HG03060 (cell line): Measurements from ENCODE around the gene RAB5IF.
"Not testable (repeated sequence)": the region's sequence is repeated elsewhere in the genome, so short reads cannot be mapped to it uniquely, and the experiment has no call there.

Source experiments
- ATAC-seq: cut with Tn5 transposase; IDR thresholded peaks from one replicate; pipeline ENCODE4 v1.9.1; 2021; ENCODE audit warnings: low read depth, moderate number of reproducible peaks; ENCODE audit not compliant: unreplicated experiment

RAB5IF gene

DNA sequence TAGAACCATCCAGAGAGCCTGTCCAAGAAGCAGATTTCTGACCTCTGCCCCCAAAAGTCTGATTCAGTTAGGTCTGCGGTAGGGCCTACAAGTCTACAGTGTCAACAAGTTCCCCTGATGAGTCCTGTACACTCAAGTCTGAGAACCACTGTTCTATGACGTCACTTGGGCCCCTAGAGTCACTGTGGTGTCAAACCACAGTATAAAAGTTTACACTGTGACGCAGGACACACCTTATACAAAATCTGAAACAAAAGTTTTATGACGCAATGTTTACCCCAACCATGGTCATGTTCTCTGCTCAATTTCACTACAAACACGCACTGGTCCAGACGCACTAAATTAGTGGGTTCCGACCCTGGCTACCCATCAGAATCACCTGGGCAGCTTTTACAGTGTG is 22.5 kb downstream of the RAB5IF start:
- no peak for ATAC-seq

DNA sequence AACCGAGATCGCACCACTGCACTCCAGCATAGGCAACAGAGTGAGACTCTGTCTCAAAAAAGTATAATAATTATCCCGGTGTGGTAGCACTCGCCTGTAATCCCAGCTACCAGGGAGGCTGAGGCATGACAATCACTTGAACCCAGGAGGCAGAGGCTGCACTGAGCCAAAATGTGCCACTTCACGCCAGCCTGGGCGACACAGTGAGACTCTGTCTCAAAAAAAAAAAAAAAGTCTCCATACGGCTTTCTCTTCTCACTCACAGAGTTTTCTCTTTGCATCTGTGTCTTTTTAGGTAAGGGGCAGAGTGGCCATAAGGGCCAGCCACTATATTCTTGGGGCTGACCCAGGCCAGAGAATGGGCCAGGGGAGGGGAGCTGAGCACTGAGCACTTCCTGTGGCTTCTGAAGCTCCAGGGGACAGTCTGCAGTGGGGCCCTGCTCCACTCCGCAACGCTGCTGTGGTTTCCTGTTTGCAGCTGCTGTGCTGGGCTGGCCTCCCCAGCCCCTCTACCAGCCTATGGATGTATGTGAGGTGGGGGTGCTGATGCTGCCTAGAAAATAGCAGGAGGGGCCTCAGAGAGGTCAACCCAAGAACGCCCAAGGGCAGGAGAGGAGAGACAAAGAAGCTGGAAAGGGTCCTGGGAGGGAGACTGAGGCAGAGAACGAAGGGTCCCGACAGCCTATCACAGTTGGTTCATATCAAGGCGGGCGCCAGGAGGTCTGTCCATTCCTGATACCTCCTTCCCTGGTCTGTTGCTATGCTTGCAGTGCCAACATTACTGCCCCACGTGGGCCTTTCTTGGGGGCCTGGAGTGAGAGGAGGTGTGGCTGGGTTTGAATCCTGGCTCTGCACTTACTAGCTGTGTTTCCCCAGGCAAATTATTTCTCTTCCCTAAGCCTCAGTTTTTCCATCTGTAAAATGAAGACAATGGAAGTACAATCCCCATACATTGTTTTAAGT is 24.4 kb downstream of the RAB5IF start:
- no peak for ATAC-seq

DNA sequence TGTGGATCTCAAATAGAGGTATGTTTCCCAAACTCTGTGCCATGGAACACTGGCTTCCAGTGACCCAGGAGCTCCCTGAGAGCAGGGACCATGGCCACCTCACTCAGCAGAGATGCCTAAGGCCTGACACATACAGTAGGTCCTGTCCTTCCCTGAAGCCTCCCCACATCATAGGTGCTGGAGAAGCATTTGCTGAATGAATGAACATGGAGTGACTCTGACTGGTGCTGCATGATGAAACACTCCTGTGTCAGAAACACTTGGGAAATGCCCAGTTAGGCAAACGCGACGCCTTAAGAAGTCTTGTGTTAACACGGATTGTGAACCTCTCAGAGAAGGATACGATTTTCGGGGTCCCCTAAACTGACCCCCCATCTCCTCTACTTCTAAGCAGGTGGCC is 26.1 kb downstream of the RAB5IF start:
- no peak for ATAC-seq

DNA sequence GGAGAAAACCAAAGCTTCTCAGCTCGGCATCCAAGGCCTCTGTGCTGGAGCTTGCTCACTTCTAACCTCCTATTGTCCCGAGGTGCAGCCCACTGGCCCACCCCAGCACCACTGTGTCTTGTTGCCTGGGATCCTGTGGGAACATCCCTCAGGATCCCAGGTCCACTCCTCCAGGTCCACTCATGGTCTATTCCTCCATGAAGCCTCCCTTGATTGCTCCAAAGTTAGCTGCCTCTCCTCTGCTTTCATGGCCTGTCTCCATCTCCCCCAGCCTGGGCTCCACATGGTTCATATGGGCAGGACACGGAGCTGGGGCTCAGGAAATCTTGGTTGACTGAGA is 26.5 kb downstream of the RAB5IF start:
- no peak for ATAC-seq

DNA sequence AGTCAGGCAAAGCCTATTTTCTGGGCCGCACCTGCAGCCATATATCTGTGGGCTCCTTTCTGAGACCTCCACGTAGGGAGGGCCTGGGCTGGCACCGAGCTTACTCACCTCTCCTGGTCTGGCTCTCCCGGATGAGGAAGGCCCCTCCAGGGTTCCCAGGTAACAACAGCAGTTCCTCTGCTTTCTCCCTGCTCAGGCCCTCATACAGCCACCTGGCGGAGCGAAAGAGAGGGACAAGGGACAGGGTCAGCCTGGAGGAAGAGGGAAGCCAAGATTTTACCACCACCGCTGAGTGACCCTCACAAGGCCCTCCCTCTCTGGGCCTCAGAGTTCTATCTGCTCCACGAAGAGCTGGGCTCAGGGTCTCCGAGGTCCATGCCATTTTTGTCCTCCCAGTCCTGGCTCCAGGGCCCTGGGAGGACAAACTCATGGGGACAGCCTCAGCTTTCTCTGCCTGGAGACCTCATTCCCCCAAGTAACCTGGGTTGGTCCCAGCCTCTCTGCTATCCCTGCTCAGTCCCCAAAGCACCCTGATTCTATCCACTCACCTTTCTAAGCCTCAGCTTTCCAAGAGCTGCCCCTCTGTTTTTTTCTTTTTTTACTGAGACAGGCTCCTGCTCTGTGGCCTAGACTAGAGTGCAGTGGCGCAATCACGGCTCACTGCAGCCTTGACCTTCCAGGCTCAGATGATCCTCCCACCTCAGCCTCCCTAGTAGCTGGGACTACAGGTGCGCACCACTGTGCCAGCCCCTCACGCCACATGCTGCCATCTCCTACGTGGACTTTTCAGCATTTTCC is 27.1 kb downstream of the RAB5IF start:
- ATAC-seq: no peak

DNA sequence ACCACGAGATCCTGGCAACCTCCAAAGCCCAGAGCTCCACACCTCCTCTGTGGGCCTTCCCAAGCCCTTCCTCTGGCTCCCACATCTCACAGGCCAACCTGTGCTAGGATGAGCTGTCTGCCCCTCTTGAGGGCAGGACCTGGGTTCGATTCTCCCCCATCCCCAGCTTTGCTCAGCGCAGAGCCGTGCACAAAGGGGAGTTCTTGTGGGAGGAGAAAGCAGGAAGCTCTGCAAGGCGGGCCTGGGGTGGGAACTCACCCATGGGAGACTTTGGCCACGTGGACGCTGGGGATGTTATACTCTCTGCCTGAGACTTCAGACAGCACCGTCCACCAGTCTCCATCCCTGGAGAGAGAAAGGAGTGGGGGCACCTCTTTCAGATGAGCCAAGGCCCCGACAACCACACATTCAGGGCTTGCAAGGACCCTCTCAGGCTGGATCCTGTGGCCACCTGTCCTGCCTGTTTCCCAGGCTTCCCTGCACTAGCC is 27.8 kb downstream of the RAB5IF start:
- no peak for ATAC-seq

DNA sequence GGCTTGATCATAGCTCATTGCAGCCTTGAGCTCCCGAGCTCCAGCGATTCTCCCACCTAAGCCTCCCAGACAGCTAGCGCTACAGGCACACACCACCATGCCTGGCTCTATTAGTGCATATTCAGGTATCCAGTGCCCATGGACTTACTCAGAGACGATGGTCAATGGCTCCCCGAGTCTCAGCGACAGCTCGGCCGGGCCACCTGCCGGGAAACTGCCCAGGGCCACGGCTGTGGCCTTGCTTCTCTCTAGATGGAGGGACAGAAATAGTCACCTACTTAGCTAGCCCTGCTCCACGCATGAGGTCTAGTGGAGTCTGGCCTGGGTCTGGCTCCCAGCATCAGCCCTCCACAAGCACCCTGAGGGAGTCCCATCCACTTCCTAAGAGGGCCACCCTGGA is 28.8 kb downstream of the RAB5IF start:
- ATAC-seq: no peak

DNA sequence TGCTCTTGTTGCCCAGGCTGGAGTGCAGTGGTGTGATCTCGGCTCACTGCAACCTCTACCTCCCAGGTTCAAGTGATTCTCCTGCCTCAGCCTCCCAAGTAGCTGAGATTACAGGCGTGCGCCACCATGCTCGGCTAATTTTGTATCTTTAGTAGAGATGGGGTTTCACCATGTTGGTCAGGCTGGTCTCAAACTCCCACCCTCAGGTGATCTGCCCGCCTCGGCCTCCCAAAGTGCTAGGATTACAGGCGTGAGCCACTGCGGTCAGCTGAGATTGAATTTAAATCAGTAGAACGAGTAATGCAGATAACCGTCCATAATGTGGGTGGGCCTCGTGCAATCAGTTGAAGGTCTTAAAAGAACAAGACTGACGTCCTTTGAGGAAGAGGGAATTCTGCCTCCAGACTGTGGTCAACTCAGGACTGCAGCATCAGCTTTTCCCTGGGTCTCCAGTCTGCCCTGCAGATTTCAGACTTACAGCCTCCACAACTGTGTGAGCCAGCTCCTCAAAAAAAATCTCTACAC is 33.4 kb downstream of the RAB5IF start:
- ATAC-seq: not testable (repeated sequence)

DNA sequence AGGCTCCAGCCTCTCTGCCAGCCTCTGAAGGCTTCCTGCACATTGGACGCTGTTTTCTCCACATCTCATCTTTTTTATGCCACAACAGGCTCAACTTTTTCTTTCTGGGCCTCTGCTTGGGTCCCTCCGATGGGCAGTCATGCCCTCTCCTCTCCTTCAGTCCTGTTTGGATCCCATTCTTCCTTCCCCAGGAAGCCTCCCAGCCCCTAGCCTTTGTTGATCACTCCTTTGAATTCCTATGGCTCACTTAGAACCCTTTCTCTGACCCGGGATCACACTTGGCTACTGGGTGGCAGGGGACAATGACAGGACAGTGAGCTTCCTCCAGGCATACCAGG is 35.9 kb downstream of the RAB5IF start:
- ATAC-seq: no peak

DNA sequence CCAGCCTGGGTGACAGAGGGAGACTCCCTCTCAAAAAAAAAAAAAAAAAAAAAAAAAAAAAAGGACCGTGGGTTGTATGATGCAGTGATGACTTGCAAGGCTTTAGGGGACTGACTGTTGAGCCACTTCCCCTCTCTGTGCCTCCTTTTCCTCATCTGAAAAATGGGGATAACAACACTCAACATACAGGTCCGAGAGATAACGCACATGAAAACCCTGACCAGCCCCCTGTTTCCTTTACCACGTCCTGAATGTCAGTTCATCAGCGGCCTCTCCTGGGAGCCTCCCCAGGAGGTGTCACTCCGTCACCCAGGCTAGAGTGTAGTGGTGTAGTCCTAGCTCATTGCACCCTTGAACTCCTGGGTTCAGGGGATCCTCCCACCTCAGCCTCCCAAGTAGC is 36.6 kb downstream of the RAB5IF start:
- ATAC-seq: no peak

DNA sequence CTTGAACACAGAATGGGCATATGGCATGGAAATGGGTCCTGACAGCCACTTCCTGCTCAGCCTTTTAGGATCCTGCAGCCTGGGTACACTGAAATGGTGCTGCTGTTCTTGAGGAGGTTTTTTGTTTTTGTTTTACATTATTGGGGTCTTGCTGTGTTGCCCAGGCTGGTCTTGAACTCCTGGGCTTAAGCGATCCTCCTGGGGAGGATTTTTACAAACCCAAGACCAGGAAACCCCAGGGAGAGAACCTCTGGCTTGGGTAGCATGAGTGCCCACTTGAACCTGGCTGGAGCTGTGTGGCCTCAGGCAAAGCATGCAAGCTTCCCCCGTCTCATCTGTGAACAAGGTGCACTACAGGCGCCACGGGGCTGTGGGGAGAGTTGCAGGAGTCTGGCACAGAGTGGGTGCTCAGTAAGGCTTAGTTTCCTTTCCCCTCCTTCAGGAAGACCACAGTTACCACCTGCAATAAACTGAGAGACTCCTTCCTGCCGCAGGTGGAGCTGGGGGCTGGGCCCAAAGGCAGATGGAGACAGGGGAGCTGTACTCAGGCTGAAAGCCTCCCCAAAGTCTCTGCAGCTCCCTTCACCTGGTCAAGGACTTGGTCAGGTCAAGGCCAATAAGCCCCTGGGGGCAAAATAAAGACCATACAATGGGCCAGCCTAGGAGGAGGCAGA is 38.6 kb downstream of the RAB5IF start:
- ATAC-seq: no peak

DNA sequence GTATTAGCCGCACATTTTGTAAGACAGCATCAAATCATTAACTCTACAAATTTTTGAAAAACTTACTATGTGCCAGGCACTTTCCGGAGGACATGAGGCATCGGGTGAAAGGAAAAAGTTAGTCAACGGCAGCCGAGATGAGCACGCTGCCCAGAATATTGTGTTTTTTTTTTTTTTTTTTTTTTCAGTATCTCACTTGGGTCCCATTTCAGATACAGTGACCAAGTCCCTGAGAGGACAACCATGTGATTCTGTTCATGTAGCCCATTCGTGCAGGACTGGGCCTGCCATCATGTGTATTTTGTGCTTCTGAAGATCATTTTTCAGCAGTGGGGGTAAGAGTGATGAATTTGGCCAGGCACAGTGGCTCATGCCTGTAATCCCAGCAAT is 39.1 kb downstream of the RAB5IF start:
- ATAC-seq: no peak

DNA sequence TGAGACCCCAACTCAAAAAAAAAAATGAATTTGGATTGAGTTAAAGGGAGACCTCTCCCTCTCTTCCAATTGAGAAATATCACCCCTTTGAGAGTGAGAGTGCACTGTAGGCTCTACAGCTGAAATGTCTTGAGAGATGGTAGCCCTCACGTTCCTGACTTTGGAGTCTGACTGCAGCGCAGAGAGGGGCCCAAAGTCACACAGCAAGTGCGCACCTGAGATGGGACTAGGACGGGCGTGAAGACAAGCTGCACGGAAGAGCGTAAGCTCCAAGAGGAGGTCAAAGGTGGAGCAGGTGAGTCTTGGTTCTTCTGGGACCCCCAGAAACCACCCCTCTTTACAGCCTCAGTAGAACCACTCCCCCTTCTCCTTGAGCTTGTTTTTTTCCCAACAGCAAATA is 39.8 kb downstream of the RAB5IF start:
- no peak for ATAC-seq

DNA sequence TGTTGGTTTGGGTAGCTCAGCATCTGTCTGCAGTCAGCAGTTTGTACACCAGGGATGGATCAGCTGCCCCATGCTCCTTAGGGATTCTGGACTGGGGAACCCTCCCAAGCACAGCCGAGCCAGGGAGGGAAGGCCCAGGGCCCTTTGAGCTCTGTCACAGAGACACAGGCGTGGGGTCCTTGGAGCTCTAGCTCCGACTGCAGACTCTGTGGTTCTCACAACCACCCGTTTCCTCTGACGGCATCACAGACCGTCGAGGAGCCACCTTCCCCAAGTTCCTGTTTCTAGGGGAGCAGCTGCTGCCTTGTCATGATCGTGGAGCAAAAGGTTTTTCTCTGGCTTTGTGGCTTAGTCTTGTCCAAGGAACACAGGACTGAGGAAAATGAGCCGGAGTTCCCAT is 40.4 kb downstream of the RAB5IF start, which contains the start of gene SLA2:
Gene SLA2 (minus strand): TSS at position 199 of the 400 bp plus-strand sequence. CDS start 4,861 bp downstream, outside the sequence.
- ATAC-seq: no peak

DNA sequence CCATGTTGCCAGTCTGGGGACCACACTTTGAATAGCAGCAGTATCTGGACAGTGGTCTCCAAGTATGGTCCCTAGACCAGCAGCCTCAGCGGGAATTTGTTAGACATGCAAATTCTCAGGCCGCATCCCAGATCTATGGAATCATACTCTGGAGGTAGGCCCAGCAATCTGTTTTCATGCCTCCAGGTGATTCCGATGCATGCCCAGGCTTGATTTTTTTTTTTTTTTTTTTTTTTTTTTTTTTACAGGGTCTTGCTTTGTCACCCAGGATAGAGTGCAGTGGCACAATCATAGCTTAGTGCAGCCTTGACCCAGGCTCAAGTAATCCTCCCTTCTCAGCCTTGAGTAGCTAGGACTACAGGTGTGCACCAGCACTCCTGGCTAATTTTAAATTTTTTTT is 41.1 kb downstream of the RAB5IF start:
- ATAC-seq: no peak

DNA sequence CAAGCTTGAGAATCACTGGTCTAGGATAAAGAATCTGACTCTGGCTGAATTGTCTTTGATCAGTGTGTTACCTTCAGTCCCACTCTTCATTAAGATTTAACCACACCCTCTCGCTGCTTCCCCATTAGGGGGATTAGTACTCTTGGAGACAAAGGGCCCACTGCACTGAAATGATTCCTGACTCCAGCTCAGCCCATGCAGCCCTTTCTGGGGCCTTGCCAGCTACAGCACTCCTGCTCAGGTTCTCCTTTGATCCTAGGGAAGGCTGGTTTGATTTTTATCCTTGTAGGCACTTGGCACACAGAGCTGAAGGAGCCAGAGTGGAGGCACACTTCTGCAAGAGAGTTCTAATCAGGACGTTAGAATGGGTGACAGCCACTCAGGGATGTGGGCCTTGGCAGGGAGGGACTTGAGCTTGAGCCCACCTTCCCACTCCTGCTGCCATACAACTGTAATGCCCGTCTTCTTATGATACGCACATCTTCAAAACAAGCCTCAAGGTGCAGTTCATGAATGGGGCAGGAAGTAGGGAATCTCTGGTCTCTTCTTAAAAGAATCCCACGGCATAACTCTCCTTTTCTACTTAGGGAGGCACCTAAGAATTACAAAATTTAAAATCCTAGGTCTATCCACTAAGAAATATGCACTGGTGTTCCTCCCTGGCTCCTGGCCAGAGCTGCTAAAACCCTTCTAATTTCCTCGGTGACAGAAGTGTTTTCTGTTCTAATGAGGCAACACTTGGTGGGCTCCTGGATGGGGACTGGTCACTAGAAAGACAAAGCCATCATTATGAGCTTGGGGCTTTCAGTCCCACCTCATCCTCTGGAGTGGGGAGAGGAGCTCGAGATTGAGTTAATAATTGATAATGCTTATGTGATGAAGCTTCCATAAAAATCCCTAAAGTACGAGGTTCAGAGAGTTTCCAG is 41.9 kb downstream of the RAB5IF start:
- no peak for ATAC-seq

DNA sequence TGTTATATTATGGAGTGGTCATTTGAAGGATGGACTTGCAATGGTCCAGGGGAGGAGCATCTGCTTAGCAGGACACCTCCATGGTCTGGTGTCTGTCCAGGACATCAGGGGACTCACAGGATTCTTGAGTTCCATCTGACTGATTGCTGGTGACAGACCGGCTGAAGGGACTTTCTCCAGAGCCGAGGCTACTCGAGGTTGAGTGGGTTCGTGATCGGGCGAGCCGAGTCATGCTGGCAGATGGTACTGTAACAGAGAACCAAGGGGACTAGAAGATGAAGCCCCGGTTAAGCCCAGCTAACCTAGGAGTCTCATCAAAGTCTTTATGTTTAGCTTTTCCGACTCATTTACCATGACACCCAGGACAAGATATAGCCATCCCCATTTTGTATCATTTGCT is 47.9 kb downstream of the RAB5IF start:
- no peak for ATAC-seq

DNA sequence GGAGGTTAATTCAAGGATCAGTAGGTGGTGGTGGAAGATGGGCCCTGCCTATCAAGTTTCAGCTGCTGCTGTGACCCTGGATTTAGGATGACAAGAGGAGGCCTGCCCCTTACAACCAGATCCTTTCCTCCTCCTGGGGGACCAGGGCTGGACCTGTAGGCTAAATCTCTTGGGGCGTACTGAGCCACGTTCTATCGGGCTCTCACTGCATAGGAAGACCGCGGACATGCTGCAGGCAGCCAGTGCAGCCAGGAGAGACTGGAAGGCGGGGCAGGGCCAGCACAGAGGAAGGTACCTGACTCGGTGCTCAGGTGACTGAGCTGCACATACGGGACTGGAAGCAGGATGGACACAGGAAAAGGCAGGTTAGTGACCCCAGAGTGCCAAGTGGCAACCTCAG is 48.9 kb downstream of the RAB5IF start:
- ATAC-seq: no peak

DNA sequence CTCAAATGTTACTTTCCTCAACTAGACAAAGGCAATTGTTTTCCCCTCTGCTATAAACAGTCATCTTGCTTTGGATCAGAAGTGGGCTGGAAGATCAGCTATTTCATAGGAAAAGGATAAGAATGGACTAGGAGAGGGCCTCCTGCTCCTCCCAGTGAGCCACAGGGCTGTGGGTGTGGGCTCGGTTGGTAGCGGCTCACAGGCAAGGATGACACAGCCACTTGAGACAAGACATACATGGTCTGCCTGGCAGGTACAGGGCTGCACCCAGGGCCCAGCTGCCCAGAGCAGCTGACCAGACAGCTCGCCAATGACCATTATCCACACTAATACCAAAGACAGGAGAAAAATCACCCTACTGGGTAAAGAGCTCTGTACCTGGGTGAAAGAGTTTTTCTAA is 49.4 kb downstream of the RAB5IF start:
- no peak for ATAC-seq

DNA sequence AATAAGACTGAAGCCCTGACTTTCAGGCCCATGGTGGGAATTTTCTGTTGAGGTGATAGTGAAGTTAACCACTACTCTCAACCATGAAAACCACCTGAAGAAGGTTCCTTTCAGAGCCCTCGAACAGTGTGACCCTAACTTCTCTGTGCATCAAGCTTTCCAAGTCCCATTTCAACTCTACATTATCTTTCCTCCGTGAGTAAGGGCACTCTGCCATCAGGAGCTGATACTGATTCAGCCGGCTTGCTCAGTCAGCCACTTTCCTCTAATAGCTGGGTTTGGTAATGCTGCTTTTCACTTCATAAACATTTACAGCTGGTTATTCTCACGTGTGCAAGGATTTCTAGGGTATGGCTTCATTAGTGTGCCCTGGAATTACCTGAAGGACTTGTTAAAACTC is 51.2 kb downstream of the RAB5IF start:
- ATAC-seq: no peak
